Stimulated activated effector memory CD8-positive, alpha-beta T cell treated with anti-CD3 and anti-CD28 coated beads, Interleukin-12 subunit alpha, Interleukin-12 subunit beta, amount 100 ng/mL, for 72 hours (primary cell): ENCODE results near the gene TWF2.
"Not testable (repeated sequence)": the region's sequence is repeated elsewhere in the genome, so short reads cannot be mapped to it uniquely, and the experiment has no call there.

ENCODE experiments used
- ATAC-seq: fragments of 150-1000 bp; cut with Tn5 transposase; 2 replicates; pipeline ENCODE4 v1.10.0; 2021
- DNase-seq, 2 donors: peaks; one replicate each; pipeline ENCODE4 v3.0.0; 2021 to 2022; ENCODE audit warnings: low spot score in 2 of 2
- H3K27ac Mint-ChIP-seq: one replicate; pipeline ENCODE4 v1.8.0; 2022; ENCODE audit warnings: mild to moderate bottlenecking, mixed read lengths
- H3K36me3 Mint-ChIP-seq: one replicate; pipeline ENCODE4 v1.8.0; 2022; ENCODE audit warnings: mild to moderate bottlenecking, mixed read lengths
- H3K4me1 Mint-ChIP-seq: one replicate; pipeline ENCODE4 v1.8.0; 2022; ENCODE audit warnings: mixed read lengths
- H3K4me3 Mint-ChIP-seq: one replicate; pipeline ENCODE4 v1.8.0; 2022; ENCODE audit warnings: mild to moderate bottlenecking, mixed read lengths
- H3K9me3 Mint-ChIP-seq: one replicate; pipeline ENCODE4 v1.8.0; 2022; ENCODE audit warnings: mixed read lengths

Gene TWF2

GRCh38 chr3:52238761-52239701, at the start of gene TWF2:
TSS of gene TWF2 (minus strand) at chr3:52239158. CDS start at chr3:52239016, 142 bp downstream.
- H3K4me3 Mint-ChIP-seq: peak within 1 kb of the TSS; percentile 88
- H3K27ac Mint-ChIP-seq: peak within 1 kb of the TSS; percentile 94
- ATAC-seq (peak; percentile 83), DNase-seq (peak; percentile 92 to 94)
- H3K36me3 Mint-ChIP-seq: peaks cover 42% of the 10 kb centered on the region
- peaks cover 84% of the 10 kb centered on the region for H3K4me1 Mint-ChIP-seq
- H3K9me3 Mint-ChIP-seq: peaks cover 4% of the 10 kb centered on the region

- H3K9me3 Mint-ChIP-seq: no peaks in the 10 kb centered on the region
- peaks cover 39% of the 10 kb centered on the region for H3K4me1 Mint-ChIP-seq
- H3K36me3 Mint-ChIP-seq: peaks cover 39% of the 10 kb centered on the region
- ATAC-seq (no peak), DNase-seq (no peak)
- H3K4me3 Mint-ChIP-seq: peak overlapping the region; percentile 79
- H3K27ac Mint-ChIP-seq: peak overlapping the region; percentile 100
Measured at GRCh38 chr3:52288674-52289073, 49.7 kb upstream of the TWF2 start.

GRCh38 chr3:52286777-52287110, 47.8 kb upstream of the TWF2 start:
- H3K36me3 Mint-ChIP-seq: peaks cover 40% of the 10 kb centered on the region
- peak overlapping the region; percentile 79 for H3K4me3 Mint-ChIP-seq
- ATAC-seq (no peak), DNase-seq (no peak)
- H3K4me1 Mint-ChIP-seq: peaks cover 53% of the 10 kb centered on the region
- peak overlapping the region; percentile 100 for H3K27ac Mint-ChIP-seq
- H3K9me3 Mint-ChIP-seq: no peaks in the 10 kb centered on the region

- not testable (repeated sequence) for DNase-seq, ATAC-seq, H3K9me3 Mint-ChIP-seq, H3K4me3 Mint-ChIP-seq
- Mint-ChIP-seq H3K36me3 (peaks cover 50% of the 10 kb centered on the region), H3K27ac (peak overlapping the region; percentile 86), H3K4me1 (peaks cover 59% of the 10 kb centered on the region)
Measured at GRCh38 chr3:52284051-52284450, 45.1 kb upstream of the TWF2 start.

GRCh38 chr3:52283306-52283705, 44.3 kb upstream of the TWF2 start:
- no peak overlapping the region for H3K4me3 Mint-ChIP-seq
- H3K4me1 Mint-ChIP-seq: peaks cover 58% of the 10 kb centered on the region
- peak overlapping the region; percentile 86 for H3K27ac Mint-ChIP-seq
- DNase-seq (no peak), ATAC-seq (no peak)
- no peaks in the 10 kb centered on the region for H3K9me3 Mint-ChIP-seq
- peaks cover 57% of the 10 kb centered on the region for H3K36me3 Mint-ChIP-seq

- H3K36me3 Mint-ChIP-seq: peaks cover 58% of the 10 kb centered on the region
- no peaks in the 10 kb centered on the region for H3K9me3 Mint-ChIP-seq
- peak overlapping the region; percentile 50 for H3K4me3 Mint-ChIP-seq
- peaks cover 58% of the 10 kb centered on the region for H3K4me1 Mint-ChIP-seq
- peak overlapping the region; percentile 86 for H3K27ac Mint-ChIP-seq
- no peak for DNase-seq
- ATAC-seq: no peak
Measured at GRCh38 chr3:52281981-52282801, 43.2 kb upstream of the TWF2 start.

- peak overlapping the region; percentile 82 for H3K4me3 Mint-ChIP-seq
- H3K27ac Mint-ChIP-seq: peak overlapping the region; percentile 94
- DNase-seq: no peak
- no peaks in the 10 kb centered on the region for H3K9me3 Mint-ChIP-seq
- peaks cover 77% of the 10 kb centered on the region for H3K36me3 Mint-ChIP-seq
- peaks cover 57% of the 10 kb centered on the region for H3K4me1 Mint-ChIP-seq
- no peak for ATAC-seq
Measured at GRCh38 chr3:52280050-52280461, 41.1 kb upstream of the TWF2 start.

GRCh38 chr3:52279596-52279995, 40.6 kb upstream of the TWF2 start:
- no peak for ATAC-seq
- H3K9me3 Mint-ChIP-seq: no peaks in the 10 kb centered on the region

GRCh38 chr3:52278510-52279069, 39.6 kb upstream of the TWF2 start, which contains the start of gene WDR82:
TSS of gene WDR82 (minus strand) at chr3:52278649. CDS start at chr3:52278361, 288 bp downstream.
- Mint-ChIP-seq H3K27ac (peak within 1 kb of the TSS; percentile 94), H3K36me3 (peaks cover 89% of the 10 kb centered on the region), H3K4me1 (peaks cover 63% of the 10 kb centered on the region), H3K4me3 (peak within 1 kb of the TSS; percentile 82), H3K9me3 (no peaks in the 10 kb centered on the region)
- DNase-seq: peak; percentile 97 to 99
- peak; percentile 84 for ATAC-seq

More at GRCh38 chr3:52279596-52279995, 40.6 kb upstream of the TWF2 start:
- peak overlapping the region; percentile 82 for H3K4me3 Mint-ChIP-seq
- no peak for DNase-seq
- H3K36me3 Mint-ChIP-seq: peaks cover 81% of the 10 kb centered on the region
- H3K4me1 Mint-ChIP-seq: peaks cover 61% of the 10 kb centered on the region
- H3K27ac Mint-ChIP-seq: peak overlapping the region; percentile 94

GRCh38 chr3:52277972-52278509, 39.1 kb upstream of the TWF2 start:
- DNase-seq (peak in 1 of 2 donors; percentile 70), ATAC-seq (peak; percentile 75)
- Mint-ChIP-seq H3K27ac (peak overlapping the region; percentile 94), H3K4me3 (peak overlapping the region; percentile 82), H3K9me3 (no peaks in the 10 kb centered on the region), H3K4me1 (peaks cover 60% of the 10 kb centered on the region), H3K36me3 (peaks cover 91% of the 10 kb centered on the region)

GRCh38 chr3:52277071-52277964, 38.4 kb upstream of the TWF2 start:
- peak overlapping the region; percentile 82 for H3K4me3 Mint-ChIP-seq
- ATAC-seq (peak; percentile 55), DNase-seq (peak; percentile 59 to 88)
- no peaks in the 10 kb centered on the region for H3K9me3 Mint-ChIP-seq
- H3K4me1 Mint-ChIP-seq: peaks cover 61% of the 10 kb centered on the region
- H3K36me3 Mint-ChIP-seq: peaks cover 98% of the 10 kb centered on the region
- peak overlapping the region; percentile 94 for H3K27ac Mint-ChIP-seq

GRCh38 chr3:52274781-52275180, 35.8 kb upstream of the TWF2 start:
- ATAC-seq, H3K9me3 Mint-ChIP-seq, DNase-seq: not testable (repeated sequence)
- H3K27ac Mint-ChIP-seq: peak overlapping the region; percentile 94
- H3K36me3 Mint-ChIP-seq: peaks cover 100% of the 10 kb centered on the region
- peak overlapping the region; percentile 82 for H3K4me3 Mint-ChIP-seq
- H3K4me1 Mint-ChIP-seq: peaks cover 64% of the 10 kb centered on the region

- peaks cover 100% of the 10 kb centered on the region for H3K36me3 Mint-ChIP-seq
- H3K9me3 Mint-ChIP-seq: no peaks in the 10 kb centered on the region
- H3K4me1 Mint-ChIP-seq: peaks cover 67% of the 10 kb centered on the region
- ATAC-seq: peak; percentile 35
- H3K27ac Mint-ChIP-seq: peak overlapping the region; percentile 94
- no peak for DNase-seq
- peak overlapping the region; percentile 82 for H3K4me3 Mint-ChIP-seq
Measured at GRCh38 chr3:52272831-52273230, 33.9 kb upstream of the TWF2 start.

- Mint-ChIP-seq H3K4me1 (peaks cover 74% of the 10 kb centered on the region), H3K27ac (peak overlapping the region; percentile 94), H3K36me3 (peaks cover 100% of the 10 kb centered on the region), H3K4me3 (peak overlapping the region; percentile 82)
- not testable (repeated sequence) for ATAC-seq, H3K9me3 Mint-ChIP-seq, DNase-seq
Measured at GRCh38 chr3:52272172-52272571, 33.2 kb upstream of the TWF2 start.
